ENCODE measurements around the gene FOXN4. TPM values are rescaled to one million over a fixed set of nuclear protein-coding genes. Genes with fewer than 3 reads are reported as not detected.

FOXN4 gene
- total RNA-seq, 2 experiments from 2014 or later: not detected

- intact Hi-C loops (cut with micrococcal nuclease): no loop called here
- no peak overlapping the region for H3K4me3 Mint-ChIP-seq
- H3K27me3 Mint-ChIP-seq: peaks cover 57% of the 10 kb centered on the region
- TF ChIP-seq CTCF (IDR thresholded peaks at IDR 0.05): no peak
- ChIA-PET CTCF (no interaction called here), POLR2A (no interaction called here)
- H3K4me1 Mint-ChIP-seq (ENCODE audit: low read depth): peaks cover 9% of the 10 kb centered on the region
- no peak overlapping the region for H3K27ac Mint-ChIP-seq
- no peak for DNase-seq
- H3K9me3 Mint-ChIP-seq: no peaks in the 10 kb centered on the region
- H3K36me3 Mint-ChIP-seq (ENCODE audit: low read depth): no peaks in the 10 kb centered on the region
- ATAC-seq: no peak
These were observed 2.0 kb downstream of the FOXN4 start for GRCh38 chr12:109307051-109307450.

GRCh38 chr12:109305547-109305946 is 3.5 kb downstream of the FOXN4 start:
- ChIA-PET POLR2A (interaction anchor here (1.3 kb wide), 1 partner anchor 12 kb away, joined by 3 read pairs; no protein-coding TSS in a partner anchor), CTCF (no interaction called here)
- Mint-ChIP-seq H3K4me3 (no peak overlapping the region), H3K4me1 (ENCODE audit: low read depth) (peaks cover 5% of the 10 kb centered on the region), H3K36me3 (ENCODE audit: low read depth) (no peaks in the 10 kb centered on the region), H3K27me3 (peaks cover 47% of the 10 kb centered on the region), H3K9me3 (no peaks in the 10 kb centered on the region), H3K27ac (no peak overlapping the region)
- intact Hi-C loops (cut with micrococcal nuclease): no loop called here
- no peak for TF ChIP-seq CTCF (IDR thresholded peaks at IDR 0.05)
- DNase-seq (no peak), ATAC-seq (no peak)

- no peaks in the 10 kb centered on the region for H3K9me3 Mint-ChIP-seq
- no peaks in the 10 kb centered on the region for H3K36me3 Mint-ChIP-seq (ENCODE audit: low read depth)
- DNase-seq (no peak), ATAC-seq (no peak)
- intact Hi-C loops (cut with micrococcal nuclease): no loop called here
- TF ChIP-seq CTCF (IDR thresholded peaks at IDR 0.05): no peak
- H3K27me3 Mint-ChIP-seq: peaks cover 41% of the 10 kb centered on the region
- peaks cover 2% of the 10 kb centered on the region for H3K4me1 Mint-ChIP-seq (ENCODE audit: low read depth)
- ChIA-PET POLR2A (interaction anchor here (0.6 kb wide), 1 partner anchor 929 kb away, joined by 3 read pairs; no protein-coding TSS in a partner anchor), CTCF (no interaction called here)
- no peak overlapping the region for H3K27ac Mint-ChIP-seq
- H3K4me3 Mint-ChIP-seq: no peak overlapping the region
These were observed 4.6 kb downstream of the FOXN4 start for GRCh38 chr12:109304485-109304884.

GRCh38 chr12:109302770-109303169 is 6.3 kb downstream of the FOXN4 start:
- DNase-seq (no peak), ATAC-seq (no peak)
- H3K27ac Mint-ChIP-seq: no peak overlapping the region
- ChIA-PET CTCF (interaction anchor here (0.7 to 1.4 kb wide), 4 partner anchors 16 to 91 kb away, joined by 3 to 4 read pairs (median 3); no protein-coding TSS in a partner anchor), POLR2A (interaction anchor here (0.7 kb wide), 1 partner anchor 11 kb away, joined by 3 read pairs; no protein-coding TSS in a partner anchor)
- H3K4me1 Mint-ChIP-seq (ENCODE audit: low read depth): no peaks in the 10 kb centered on the region
- no peak for TF ChIP-seq CTCF (IDR thresholded peaks at IDR 0.05)
- H3K27me3 Mint-ChIP-seq: peaks cover 27% of the 10 kb centered on the region
- H3K36me3 Mint-ChIP-seq (ENCODE audit: low read depth): no peaks in the 10 kb centered on the region
- no peaks in the 10 kb centered on the region for H3K9me3 Mint-ChIP-seq
- no peak overlapping the region for H3K4me3 Mint-ChIP-seq
- intact Hi-C loops (cut with micrococcal nuclease): no loop called here

GRCh38 chr12:109302358-109302757 is 6.7 kb downstream of the FOXN4 start:
- H3K9me3 Mint-ChIP-seq: no peaks in the 10 kb centered on the region
- H3K27me3 Mint-ChIP-seq: peaks cover 22% of the 10 kb centered on the region
- DNase-seq (no peak), ATAC-seq (no peak)
- no peak overlapping the region for H3K27ac Mint-ChIP-seq
- H3K36me3 Mint-ChIP-seq (ENCODE audit: low read depth): no peaks in the 10 kb centered on the region
- H3K4me3 Mint-ChIP-seq: no peak overlapping the region
- no peaks in the 10 kb centered on the region for H3K4me1 Mint-ChIP-seq (ENCODE audit: low read depth)
- intact Hi-C loops (cut with micrococcal nuclease): no loop called here
- peak; percentile 19 for TF ChIP-seq CTCF (IDR thresholded peaks at IDR 0.05)
- POLR2A ChIA-PET: interaction anchor here (0.7 kb wide), 1 partner anchor 10 kb away, joined by 3 read pairs; no protein-coding TSS in a partner anchor
- CTCF ChIA-PET: interaction anchor here (0.7 to 1.4 kb wide), 4 partner anchors 16 to 92 kb away, joined by 3 to 4 read pairs (median 3); no protein-coding TSS in a partner anchor

Data from activated CD8-positive, alpha-beta T cell treated with anti-CD3 and anti-CD28 coated beads for 36 hours (primary cell).